Frontal cortex (tissue), 4 donors: ENCODE results near the gene TREH. TPM values are rescaled to one million over a fixed set of nuclear protein-coding genes. Genes with fewer than 3 reads are reported as not detected.
A peak's percentile ranks its signal among the peaks of the same experiment; 100 is the strongest.

ENCODE experiments used
- DNase-seq, 2 donors: peaks; one replicate each; pipeline ENCODE4 v3.0.0; 2012; ENCODE audit warnings: low spot score in 2 of 2
- FAIRE-seq: peaks from 2 replicates; lab custom pipeline; 2012; peaks lifted over from hg19 to GRCh38; lab: Jason Lieb, UNC
- total RNA-seq: library from RNA; depleted of rRNA; stranded (reverse); fragments of >200 nt; gene quantifications from one replicate; pipeline ENCODE4 v1.2.3, GENCODE V29; 2014
- donor health status: control.
- donor health status: control.
- donor health status: control.

The TREH gene
- total RNA-seq, 1 donor from 2014 or later: not detected

DNA sequence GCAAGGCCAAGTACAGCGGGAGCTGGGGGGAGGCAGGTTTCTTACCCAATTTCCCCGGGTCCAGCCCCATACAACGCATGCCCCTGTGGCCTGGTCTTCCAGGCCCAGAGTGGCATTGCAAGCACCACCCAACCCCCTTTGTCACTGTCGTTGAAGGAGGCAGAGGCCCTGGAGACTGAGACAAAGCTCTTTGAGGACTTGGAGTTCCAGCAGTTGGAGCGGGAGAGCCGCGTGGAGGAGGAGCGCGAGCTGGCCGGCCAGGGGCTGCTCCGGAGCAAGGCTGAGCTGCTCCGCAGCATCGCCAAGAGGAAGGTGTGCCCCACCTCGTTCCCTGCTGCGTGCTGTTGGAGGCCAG is 44.2 kb downstream of the TREH start:
- DNase-seq (no peak), FAIRE-seq (no peak)

DNA sequence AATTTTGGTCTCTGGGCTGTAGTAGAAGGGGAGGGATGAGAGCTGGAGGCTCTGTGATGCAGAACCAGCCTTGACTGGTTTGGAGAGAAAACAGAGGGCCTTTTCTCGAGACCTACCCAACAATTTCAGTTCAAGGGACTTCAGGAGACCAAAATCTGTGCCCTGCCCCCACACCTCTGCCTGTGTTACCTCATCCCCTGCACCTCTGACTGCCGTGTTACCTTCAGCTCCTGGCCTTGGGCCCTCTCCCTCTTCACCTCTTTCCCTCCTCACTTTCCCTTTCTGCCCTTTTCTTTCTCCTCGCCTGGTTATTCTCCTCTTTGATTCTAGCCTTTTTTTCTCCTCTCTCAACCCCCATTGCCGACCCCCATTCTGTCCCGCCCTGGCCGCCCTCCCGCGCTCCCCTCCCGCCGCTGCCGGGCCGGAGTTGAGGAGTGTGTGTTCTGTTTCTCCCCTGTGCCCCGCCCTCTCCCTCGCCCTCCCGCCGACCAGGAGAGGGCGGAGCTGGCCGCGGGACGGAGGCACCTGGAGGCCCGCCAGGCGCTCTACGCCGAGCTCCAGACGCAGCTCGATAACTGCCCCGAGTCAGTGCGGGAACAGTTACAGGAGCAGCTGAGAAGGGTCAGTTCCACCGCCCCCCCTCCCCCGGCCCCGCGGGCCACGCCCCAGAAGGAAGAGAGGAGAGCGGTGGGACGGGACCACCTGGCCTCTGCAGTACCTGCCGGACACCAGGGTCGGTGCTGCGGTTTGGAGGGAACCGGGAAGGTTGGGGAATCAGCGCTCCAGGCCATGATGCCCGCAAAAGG is 44.8 kb downstream of the TREH start:
- FAIRE-seq: no peak
- DNase-seq: peak; percentile 53 to 65

- FAIRE-seq (no peak), DNase-seq (peak in 1 of 2 donors; percentile 52)
Measured at GRCh38 chr11:118633979-118634378, 45.5 kb downstream of the TREH start.

GRCh38 chr11:118633319-118633690 is 46.1 kb downstream of the TREH start:
- DNase-seq (no peak), FAIRE-seq (no peak)

GRCh38 chr11:118632577-118633318 is 46.7 kb downstream of the TREH start:
- no peak for FAIRE-seq
- no peak for DNase-seq

DNA sequence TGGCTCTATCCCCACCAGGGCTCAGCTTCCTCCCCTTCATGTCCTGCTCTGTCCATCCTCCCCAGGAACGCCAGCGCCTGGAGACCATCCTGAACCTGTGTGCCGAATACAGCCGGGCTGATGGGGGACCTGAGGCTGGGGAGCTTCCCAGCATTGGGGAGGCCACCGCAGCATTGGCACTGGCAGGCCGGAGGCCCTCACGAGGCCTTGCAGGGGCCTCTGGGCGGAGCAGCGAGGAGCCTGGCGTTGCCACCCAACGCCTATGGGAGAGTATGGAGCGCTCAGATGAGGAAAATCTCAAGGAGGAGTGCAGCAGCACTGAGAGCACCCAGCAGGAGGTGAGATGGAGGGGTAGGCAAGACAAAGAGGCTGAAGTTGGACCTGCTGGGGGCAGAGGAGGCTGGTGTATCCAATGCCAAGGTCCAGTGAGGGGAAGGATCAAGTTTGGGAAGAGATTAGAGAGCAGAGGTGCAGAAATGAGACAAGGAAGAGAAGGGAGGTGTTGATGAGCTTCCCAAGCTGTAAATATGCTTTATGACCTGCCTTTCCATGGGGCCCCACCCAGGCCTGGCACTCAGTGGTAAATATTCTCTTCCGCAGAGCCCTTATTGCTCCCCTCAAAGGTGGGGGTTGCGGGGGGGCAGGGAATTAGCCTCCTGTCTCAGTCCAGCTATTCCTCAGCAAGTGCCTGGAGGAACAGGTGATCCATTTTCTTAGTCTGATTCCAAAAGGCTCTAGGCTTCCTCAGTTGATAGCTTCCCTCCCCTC is 48.1 kb downstream of the TREH start:
- DNase-seq (no peak), FAIRE-seq (no peak)

DNA sequence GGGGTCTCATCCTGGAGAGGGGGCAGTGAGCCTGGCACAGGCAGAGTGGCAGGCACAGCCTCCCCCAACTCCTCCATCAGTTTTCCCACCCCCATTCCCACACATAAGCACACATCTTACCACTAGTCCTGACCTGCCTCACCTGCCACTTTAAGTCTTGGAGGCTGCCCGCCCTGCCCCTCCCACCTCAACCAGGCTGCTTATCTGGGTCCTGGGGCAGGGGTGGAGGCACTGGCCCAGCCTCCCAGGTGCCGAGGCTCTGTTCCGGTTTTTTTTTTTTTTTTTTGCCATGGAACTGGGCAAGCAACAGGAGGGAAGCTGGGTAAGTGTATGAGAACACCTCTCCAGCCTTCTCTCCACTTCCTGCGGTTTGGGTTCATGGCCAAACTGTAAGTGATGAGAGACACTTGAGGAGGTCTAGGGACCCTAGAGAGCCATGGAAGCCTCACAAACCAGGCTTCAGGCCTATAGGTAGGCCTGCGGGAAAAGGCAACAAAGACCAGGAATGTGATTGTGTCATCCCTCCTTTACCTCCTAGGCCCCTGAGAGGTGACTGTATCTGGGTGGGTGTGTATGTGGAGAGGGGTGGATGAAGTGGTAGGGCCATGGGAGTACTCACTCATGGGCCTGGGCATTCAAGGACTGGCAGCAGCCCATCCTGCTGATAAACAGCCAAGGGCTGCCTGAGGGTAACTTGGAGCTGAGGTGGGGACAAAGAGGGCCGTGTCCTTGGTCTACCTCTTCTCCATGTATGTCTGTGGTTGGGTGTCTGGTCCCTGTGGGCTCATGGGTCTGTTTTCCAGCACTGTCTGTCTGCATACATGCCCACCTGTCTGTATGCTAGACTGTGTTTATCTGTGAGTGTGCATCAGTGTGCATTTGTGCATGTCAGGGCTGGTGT is 49.4 kb downstream of the TREH start:
- FAIRE-seq (no peak), DNase-seq (no peak)

GRCh38 chr11:118628861-118629549 is 50.4 kb downstream of the TREH start:
- FAIRE-seq (no peak), DNase-seq (no peak)

DNA sequence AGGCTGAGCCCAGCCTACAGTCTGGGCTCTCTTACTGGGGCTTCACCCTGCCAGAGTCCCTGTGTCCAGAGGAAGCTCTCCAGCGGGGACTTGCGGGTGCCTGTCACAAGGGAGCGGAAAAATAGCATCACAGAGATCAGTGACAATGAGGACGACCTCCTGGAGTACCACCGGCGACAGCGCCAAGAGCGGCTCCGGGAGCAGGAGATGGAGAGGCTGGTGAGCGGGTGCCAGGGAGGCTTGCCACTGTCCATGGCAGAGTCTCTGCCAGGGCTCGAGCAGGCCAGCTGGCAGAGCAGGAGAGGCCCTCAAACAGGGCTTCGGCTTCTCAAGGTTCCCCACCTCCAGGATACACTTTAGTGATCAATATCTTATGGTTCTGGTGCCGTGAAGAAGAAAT is 51.0 kb downstream of the TREH start:
- DNase-seq: no peak

GRCh38 chr11:118628031-118628430 is 51.4 kb downstream of the TREH start:
- FAIRE-seq (no peak), DNase-seq (no peak)

More for the DNA sequence above, 51.0 kb downstream of the TREH start:
- no peak for FAIRE-seq

GRCh38 chr11:118627566-118627965 is 51.9 kb downstream of the TREH start:
- no peak for DNase-seq
- FAIRE-seq: no peak

GRCh38 chr11:118625976-118626375 is 53.5 kb downstream of the TREH start:
- DNase-seq (no peak), FAIRE-seq (no peak)

- DNase-seq: no peak
- no peak for FAIRE-seq
Measured at GRCh38 chr11:118625036-118625690, 54.3 kb downstream of the TREH start.

- DNase-seq (no peak), FAIRE-seq (no peak)
Measured at GRCh38 chr11:118623269-118623655, 56.2 kb downstream of the TREH start.

DNA sequence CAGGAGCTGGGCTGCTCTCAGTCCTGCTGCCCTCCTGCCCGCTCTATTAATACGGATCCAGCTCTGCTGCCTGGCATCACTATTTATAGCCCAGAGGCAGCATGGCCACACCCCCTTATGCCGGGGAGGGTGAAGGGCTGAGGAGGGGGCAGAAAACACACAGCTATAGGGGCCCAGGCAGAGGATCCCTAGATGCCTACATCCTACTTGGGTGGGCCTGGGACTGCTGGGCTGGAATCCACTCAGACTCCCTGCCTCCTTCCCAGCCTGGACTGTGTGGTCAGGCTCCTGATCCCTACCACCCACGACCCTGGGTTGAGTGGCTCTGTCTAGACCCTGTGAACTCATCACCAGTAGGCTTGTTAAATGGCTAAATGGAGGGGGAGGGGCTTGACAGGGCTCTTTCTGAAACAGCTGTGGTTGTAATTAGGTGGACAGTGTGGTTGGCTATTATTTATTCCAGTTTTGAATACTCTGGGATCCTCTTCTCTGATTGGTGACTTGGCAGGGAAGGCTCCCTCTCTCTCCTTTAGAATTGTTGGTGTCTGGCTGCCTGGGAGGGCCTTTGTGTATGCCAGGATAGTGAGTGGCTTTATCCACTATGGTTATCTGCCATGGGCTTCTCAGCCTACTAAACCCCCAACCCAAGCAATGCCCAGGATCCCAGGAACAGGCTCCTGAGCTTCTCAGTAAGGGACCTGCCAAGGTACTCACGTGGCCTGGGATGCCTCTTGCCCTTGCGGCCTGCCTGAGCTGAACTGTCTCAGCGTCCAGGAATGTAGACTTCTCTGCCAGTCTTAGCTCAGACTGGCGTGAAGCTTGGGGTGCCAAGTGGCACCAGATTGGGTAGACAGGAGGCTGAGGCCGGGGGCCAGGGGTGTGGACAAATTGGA is 56.8 kb downstream of the TREH start:
- no peak for DNase-seq
- no peak for FAIRE-seq

GRCh38 chr11:118621784-118622375 is 57.6 kb downstream of the TREH start:
- no peak for FAIRE-seq
- no peak for DNase-seq

DNA sequence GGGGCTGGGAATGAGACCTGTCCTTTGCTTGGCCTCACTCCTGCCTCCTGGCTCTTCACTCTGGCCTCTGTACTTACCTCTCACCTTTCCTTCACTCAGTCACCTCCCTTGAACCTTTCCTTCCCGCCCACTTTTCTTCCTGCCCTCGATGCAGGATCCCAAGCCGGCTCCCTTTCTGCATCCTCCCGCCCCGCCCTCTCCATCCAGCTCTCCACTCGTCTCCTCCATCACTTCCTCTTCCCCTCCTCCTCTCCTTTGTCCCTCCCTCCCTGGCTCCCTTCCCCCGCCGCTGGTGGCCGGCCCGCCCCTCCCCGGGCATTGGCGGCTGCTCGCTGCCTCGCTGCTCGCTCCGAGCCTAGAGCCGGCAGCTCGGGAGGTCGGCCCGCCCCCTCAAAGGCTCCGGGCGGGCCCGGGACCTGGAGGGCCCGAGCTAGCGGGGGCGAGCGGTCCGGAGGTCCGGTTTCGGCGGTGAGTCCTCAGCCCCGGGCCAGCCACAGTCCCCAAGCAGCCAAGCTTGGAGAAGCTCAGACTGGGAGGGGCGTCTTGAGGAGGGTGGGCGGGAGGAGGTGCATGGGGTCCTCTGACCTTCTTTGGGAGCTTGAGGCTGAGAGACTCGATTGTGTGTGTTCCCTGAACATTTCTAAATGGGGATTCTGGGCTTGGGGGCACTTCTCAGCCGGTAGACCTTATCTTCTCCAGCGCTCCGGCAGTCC is 58.2 kb downstream of the TREH start:
- peak; percentile 76 to 79 for DNase-seq
- FAIRE-seq: no peak
